HCT116 (cell line): ENCODE data around the gene SP9.

Source experiments
- CBX3 ChIP-seq: IDR thresholded peaks from 2 replicates; pipeline ENCODE4 v1.6.1; 2012; ENCODE audit warnings: low read depth
- CTCF ChIP-seq, 3 experiments: fragments of 200-600 bp in 1 of 3; sonication (generic) in 1 of 3; IDR thresholded peaks in 2 of 3; conservative IDR thresholded peaks in 1 of 3; 2 replicates each; pipeline ENCODE4 v1.5.1; 2012 to 2017; ENCODE audit warnings: low read depth in 2 of 3, low read length in 2 of 3, antibody characterized with exemption in 1 of 3, borderline replicate concordance in 1 of 3, control low read depth in 1 of 3, mild to moderate bottlenecking in 1 of 3, mixed read lengths in 1 of 3, mixed run types in 1 of 3, moderate library complexity in 1 of 3; ENCODE audit not compliant: insufficient read depth in 1 of 3
- EGR1 ChIP-seq: IDR thresholded peaks from 2 replicates; pipeline ENCODE4 v1.6.1; 2012; ENCODE audit warnings: low read depth
- EZH2 ChIP-seq: fragments of 200-600 bp; sonication (generic); IDR thresholded peaks from 2 replicates; pipeline ENCODE4 v1.6.1; 2017; ENCODE audit warnings: antibody characterized with exemption, mixed run types
- EZH2phosphoT487 ChIP-seq: fragments of 200-600 bp; IDR thresholded peaks from 2 replicates; pipeline ENCODE4 v1.6.1; 2018; ENCODE audit warnings: antibody characterized with exemption, borderline replicate concordance
- MAX ChIP-seq: IDR thresholded peaks from 2 replicates; pipeline ENCODE4 v1.6.1; 2012
- POLR2A ChIP-seq: IDR thresholded peaks from 2 replicates; pipeline ENCODE4 v1.7.0; 2011; ENCODE audit warnings: borderline replicate concordance; ENCODE audit not compliant: insufficient read depth, insufficient read length; ENCODE audit errors: extremely low read depth
- POLR2AphosphoS5 ChIP-seq: IDR thresholded peaks from 2 replicates; pipeline ENCODE4 v1.6.1; 2011; ENCODE audit warnings: mild to moderate bottlenecking, low read depth, low read length, moderate library complexity
- REST ChIP-seq: IDR thresholded peaks from 2 replicates; pipeline ENCODE4 v1.6.1; 2012; ENCODE audit warnings: low read depth
- SP1 ChIP-seq: IDR thresholded peaks from 2 replicates; pipeline ENCODE4 v1.6.1; 2012; ENCODE audit warnings: low read depth
- YY1 ChIP-seq: IDR thresholded peaks from 2 replicates; pipeline ENCODE4 v1.6.1; 2011; ENCODE audit warnings: low read length, low read depth, moderate library complexity, mild to moderate bottlenecking; ENCODE audit not compliant: insufficient replicate concordance; ENCODE audit errors: extremely low read depth
- ZBTB33 ChIP-seq: IDR thresholded peaks from 2 replicates; pipeline ENCODE4 v1.6.1; 2011; ENCODE audit warnings: mild to moderate bottlenecking, low read length, moderate library complexity; ENCODE audit not compliant: insufficient replicate concordance; ENCODE audit errors: extremely low read depth

- TF ChIP-seq CTCF (IDR thresholded peaks at IDR 0.05 in 2 of 3, conservative IDR thresholded peaks at IDR 0.05 in 1 of 3; ENCODE audit: borderline replicate concordance in 1 of 3, insufficient read depth in 1 of 3, low read depth in 2 of 3, low read length in 2 of 3) (no peak), EGR1 (no peak), REST (no peak), MAX (no peak), POLR2A (no peak), SP1 (no peak), YY1 (no peak), ZBTB33 (no peak), POLR2AphosphoS5 (no peak), EZH2 (no peak), CBX3 (no peak), EZH2phosphoT487 (no peak)
Measured at GRCh38 chr2:174333372-174334277, 1.1 kb upstream of the SP9 start.
